GM18508 (cell line): Measurements from ENCODE around the gene DCPS.
"Not testable (repeated sequence)": the region's sequence is repeated elsewhere in the genome, so short reads cannot be mapped to it uniquely, and the experiment has no call there.

Experiments used
- ATAC-seq: cut with Tn5 transposase; IDR thresholded peaks from one replicate; pipeline ENCODE4 v1.9.1; 2021; ENCODE audit warnings: moderate number of reproducible peaks; ENCODE audit not compliant: insufficient read depth, unreplicated experiment

Gene DCPS

GRCh38 chr11:126370016-126370415, 66.2 kb downstream of the DCPS start:
- ATAC-seq, result no peak

- ATAC-seq, result no peak
These were observed 67.7 kb downstream of the DCPS start for GRCh38 chr11:126371595-126371994.

DNA sequence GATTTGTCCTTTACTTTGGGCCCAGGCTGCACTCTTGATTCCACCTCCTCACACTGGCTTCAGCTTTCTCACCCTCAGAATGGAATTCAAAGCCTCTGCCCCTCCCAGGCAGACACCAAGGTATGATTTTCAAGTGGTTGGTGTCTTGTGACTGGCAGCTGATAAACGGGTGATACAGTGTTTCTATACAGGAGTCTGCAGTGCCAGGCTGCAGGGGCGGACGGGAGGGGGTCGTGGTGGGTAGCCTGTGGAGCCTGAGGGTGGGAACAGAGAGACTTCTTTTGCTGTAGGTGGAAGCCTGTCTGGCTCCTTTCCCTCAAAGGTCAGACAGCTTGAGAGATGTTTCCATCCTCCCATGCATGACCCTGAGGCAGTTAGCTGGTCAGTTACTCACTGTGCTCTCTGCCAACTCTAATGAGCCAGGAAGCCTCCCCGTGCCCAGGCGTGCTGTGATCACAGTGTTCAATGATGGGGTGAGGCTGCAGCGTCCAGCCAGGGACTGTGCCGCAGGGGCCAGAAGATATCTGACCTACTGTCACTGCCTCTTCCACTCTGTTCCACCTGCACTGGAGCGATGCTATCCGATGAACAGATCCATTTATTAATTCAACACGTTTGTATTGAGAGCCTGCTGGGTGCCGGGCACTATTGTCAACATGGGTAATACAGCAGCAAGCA, 69.7 kb downstream of the DCPS start:
- not testable (repeated sequence) for ATAC-seq

GRCh38 chr11:126374562-126375300, 70.9 kb downstream of the DCPS start:
- not testable (repeated sequence) for ATAC-seq

- no peak for ATAC-seq
These were observed 71.9 kb downstream of the DCPS start for GRCh38 chr11:126375726-126376125.

GRCh38 chr11:126378763-126379162, 74.9 kb downstream of the DCPS start:
- ATAC-seq, result no peak

DNA sequence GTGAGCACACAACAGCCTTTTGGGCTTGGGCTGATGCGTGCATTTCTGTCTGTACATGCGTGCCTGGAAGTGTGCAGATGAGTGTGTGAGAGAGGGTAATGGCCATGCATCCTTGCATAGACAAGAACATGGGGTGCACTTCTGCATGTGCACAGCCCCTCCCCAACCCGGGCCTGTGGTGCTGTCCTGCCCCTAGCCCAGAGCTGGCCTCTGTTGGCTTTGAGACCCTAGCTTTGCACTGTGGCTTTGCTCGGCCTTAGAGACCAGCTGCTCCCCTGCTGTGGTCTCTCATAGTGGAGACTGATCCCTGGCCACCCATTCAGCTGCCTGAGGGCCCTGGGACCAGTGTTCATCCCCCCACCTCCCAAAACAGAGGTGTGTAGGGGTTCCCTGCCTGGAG, 77.0 kb downstream of the DCPS start:
- ATAC-seq, result no peak

DNA sequence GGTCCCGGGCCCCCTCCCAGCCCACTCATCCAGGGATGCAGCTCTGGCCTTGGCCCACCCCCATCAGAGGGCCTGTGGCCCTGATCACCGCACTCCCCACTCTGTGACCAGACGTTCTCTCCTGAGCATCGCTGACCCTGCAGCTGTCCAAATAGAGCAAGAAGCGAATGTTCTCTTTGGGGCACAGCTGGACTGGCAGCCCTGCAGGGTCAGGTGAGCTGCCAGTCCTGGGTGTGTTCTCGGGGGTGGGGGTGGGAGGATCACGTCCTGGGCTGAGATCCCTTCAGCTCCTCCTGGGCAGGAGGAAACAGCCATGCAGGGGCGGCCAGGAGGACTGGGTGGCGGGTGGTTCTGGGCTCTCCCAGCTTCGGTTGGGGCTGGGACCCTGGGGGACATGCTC, 78.1 kb downstream of the DCPS start:
- not testable (repeated sequence) for ATAC-seq

GRCh38 chr11:126382641-126383040, 78.8 kb downstream of the DCPS start:
- ATAC-seq, result not testable (repeated sequence)

GRCh38 chr11:126383339-126384335, 79.8 kb downstream of the DCPS start:
- no peak for ATAC-seq

DNA sequence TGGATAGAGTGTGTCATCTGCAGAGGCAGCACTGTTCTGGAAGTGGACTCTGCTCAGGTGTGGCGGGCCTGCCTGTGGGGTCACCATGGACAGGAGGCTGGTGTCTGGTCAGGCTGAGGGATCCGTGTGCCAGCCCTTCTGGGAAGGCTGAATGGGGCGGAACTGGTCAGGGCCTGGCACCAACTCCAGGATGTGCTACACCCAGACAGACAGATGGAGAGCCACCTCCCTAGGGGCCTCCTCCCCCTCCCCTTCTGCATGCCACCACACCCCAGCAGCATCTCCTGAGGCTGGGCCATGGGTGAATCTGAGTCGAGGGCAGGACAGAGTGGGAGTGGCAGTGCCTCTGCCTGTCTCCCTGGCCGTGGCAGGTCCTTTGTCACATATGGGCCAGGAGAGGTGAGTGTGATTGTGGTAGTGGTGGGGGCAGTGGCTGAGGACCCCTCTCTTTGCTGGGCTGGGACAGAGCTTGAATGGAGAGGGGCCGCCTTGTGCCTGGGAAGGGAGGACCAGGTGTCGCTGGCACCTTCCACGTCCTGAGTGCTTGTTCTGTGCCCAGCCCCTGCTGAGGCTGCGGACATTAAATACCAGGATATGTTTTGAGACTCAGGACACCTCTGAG, 80.7 kb downstream of the DCPS start:
- ATAC-seq, result no peak

GRCh38 chr11:126385991-126386728, 82.3 kb downstream of the DCPS start:
- no peak for ATAC-seq

DNA sequence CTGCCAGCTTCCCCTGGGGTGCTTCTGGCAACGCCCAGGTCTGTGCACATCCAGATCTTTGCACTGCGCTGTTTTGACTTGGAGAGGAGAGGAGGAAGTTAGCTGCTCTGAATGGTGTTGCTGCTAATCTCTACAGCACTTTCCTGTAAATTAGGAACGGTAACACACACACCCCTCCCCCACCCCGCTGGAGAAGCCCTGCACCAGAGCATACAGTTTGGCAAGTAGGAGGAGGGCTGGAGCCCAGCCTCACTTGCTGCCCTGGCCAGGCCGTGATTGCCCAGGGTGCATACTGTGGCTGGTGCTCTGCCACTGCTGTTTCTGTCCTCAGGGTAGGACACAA, 82.8 kb downstream of the DCPS start:
- ATAC-seq, result not testable (repeated sequence)

DNA sequence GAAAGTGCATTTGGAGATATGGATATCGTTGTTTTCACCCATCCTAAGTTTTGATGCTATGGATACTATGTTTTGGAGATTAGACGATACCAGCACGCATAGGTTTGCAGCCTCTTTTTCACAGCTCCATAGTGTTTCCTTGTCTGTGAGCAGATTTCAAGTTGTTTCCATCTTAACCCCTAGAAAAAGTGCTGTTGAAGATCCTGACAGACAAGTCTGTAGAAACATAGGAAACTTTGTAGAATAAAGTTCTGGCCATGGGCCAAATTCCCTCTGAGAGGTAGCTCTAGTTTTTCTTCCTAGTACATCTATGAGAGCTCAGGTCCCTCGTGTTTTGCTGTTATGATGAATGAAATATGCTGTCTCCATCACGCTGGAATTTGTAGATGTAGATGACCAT, 84.0 kb downstream of the DCPS start:
- ATAC-seq, result no peak

DNA sequence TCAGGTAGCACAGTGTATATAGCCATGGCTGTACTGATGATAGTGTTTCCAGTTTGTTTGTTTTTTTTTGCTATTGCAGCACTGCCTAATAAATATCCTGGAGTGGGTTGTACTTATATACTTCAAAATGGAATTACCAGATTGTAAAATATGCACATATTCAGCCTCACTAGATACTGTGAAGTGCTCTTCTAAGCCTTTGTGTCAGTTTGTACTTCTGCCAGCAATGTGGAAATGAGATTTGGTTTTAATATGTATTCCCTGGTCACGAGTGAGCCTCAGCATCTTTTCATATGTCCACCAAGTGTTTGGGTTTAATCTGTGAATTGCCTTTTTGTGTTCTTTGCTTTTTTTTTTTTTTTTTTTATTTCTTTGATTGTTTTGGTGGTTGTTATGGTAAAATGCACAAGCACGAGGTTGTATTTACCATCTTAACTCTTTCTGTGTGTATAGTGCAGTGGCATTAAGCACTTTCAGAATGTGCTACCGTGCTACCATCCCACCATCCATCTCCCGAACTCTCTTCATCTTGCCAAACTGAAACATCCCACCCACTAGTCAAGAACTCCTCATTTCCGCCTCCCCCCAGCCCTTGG, 86.5 kb downstream of the DCPS start:
- no peak for ATAC-seq

GRCh38 chr11:126391286-126391954, 87.6 kb downstream of the DCPS start:
- no peak for ATAC-seq

DNA sequence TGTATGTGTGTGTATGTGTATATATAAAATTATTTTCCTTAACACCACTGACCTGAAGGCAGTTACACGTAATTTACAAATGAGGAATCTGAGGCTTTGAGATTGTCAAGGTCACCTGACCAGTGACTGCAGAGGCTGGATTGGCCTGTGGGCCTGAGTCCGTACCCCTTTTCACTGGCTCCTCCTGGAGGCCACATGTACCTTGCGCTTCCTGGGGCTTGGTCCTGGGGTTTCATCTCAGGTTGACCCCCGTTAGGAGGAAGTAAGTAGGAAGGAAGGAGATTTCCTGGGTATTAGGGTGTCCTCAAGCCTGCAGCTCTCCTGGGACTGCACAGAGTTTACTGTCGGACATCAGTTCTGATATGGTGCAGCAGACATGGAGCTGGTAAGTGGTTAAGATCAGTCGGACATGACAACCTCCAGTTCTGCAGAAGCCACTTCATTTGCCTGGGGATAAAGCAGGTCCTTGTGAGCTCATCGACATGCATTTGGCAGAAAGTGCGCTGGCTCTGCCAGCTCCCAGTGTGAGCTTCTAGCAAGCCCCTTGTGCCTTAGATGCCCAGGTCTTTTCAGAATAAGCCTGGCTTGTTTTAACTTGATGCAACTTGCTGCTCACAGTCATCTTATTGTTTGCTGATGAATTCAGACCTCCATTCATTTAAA, 88.2 kb downstream of the DCPS start:
- ATAC-seq, result no peak

DNA sequence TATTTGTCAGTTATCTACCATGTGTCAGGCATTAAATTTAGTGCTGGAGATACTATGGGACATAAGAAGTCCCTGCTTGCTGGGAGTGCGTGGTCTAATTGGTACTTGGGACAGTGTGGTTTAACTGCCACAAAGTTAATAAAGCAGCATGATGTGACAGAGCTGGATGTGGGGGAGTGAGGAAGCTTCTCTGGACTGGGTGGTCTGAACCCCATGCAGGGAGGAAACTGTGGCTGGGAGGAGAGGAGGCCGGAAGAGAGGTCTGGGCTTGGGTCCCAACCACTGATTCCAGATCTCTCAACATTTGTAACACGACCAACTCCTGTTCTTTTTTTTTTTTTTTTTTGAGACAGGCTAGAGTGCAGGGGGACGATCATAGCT, 88.8 kb downstream of the DCPS start:
- ATAC-seq, result no peak
